Measurements from ENCODE around the gene C2CD2.

DNA sequence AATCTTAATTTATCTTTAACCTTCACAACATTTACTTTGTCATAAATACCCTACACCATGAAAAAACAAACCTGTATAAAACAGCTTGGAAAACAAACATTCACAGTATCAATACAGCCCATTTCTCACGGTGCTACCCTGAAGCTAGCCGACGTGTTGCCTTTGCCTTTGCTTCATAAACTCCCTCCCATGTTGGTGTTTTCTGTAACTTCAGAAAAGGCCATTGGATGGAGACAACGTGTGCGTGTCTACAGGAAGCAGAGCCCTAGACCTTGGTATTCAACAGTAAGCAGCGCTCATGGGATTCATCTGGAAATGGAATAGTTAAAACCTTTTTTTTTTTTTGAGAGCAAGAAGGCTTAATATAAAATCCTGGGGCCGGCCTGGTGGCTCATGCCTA lies 67.5 kb downstream of the C2CD2 start:
- TF ChIP-seq, protein P1, sequence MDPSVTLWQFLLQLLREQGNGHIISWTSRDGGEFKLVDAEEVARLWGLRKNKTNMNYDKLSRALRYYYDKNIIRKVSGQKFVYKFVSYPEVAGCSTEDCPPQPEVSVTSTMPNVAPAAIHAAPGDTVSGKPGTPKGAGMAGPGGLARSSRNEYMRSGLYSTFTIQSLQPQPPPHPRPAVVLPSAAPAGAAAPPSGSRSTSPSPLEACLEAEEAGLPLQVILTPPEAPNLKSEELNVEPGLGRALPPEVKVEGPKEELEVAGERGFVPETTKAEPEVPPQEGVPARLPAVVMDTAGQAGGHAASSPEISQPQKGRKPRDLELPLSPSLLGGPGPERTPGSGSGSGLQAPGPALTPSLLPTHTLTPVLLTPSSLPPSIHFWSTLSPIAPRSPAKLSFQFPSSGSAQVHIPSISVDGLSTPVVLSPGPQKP (IDR thresholded peaks at IDR 0.05; ENCODE audit: borderline replicate concordance, low read depth, low read length): no peak
- TF ChIP-seq CTCF (conservative IDR thresholded peaks at IDR 0.05; ENCODE audit: low read depth, low read length): no peak
- no peak for TF ChIP-seq POLR2A (IDR thresholded peaks at IDR 0.05; ENCODE audit: low read depth, low read length)
- TF ChIP-seq FOS (IDR thresholded peaks at IDR 0.05; ENCODE audit: low read depth, low read length): no peak
